HEK293 (cell line): ENCODE results near the gene SELENOM.

ENCODE experiments used
- ZEB2 ChIP-seq: fragments of 450-650 bp; formaldehyde crosslinking; IDR thresholded peaks from 2 replicates; pipeline ENCODE4 v1.5.1; 2016; ENCODE audit warnings: missing biosample characterization, missing genetic modification characterization
- TF ChIP-seq, protein P1 (sequence below): fragments of 450-650 bp; formaldehyde crosslinking; IDR thresholded peaks from 2 replicates; pipeline ENCODE4 v1.5.1; 2016; ENCODE audit warnings: missing biosample characterization, missing genetic modification characterization
- TF ChIP-seq, protein P2 (sequence below): fragments of 450-650 bp; formaldehyde crosslinking; IDR thresholded peaks from 2 replicates; pipeline ENCODE4 v1.5.1; 2016; ENCODE audit warnings: missing biosample characterization, missing genetic modification characterization, borderline replicate concordance

GRCh38 chr22:31056986-31057599 is 50.3 kb downstream of the SELENOM start:
- TF ChIP-seq ZEB2 (tag by site-specific recombination): no peak
- TF ChIP-seq, protein P1, sequence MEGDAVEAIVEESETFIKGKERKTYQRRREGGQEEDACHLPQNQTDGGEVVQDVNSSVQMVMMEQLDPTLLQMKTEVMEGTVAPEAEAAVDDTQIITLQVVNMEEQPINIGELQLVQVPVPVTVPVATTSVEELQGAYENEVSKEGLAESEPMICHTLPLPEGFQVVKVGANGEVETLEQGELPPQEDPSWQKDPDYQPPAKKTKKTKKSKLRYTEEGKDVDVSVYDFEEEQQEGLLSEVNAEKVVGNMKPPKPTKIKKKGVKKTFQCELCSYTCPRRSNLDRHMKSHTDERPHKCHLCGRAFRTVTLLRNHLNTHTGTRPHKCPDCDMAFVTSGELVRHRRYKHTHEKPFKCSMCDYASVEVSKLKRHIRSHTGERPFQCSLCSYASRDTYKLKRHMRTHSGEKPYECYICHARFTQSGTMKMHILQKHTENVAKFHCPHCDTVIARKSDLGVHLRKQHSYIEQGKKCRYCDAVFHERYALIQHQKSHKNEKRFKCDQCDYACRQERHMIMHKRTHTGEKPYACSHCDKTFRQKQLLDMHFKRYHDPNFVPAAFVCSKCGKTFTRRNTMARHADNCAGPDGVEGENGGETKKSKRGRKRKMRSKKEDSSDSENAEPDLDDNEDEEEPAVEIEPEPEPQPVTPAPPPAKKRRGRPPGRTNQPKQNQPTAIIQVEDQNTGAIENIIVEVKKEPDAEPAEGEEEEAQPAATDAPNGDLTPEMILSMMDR: no peak
- TF ChIP-seq, protein P2, sequence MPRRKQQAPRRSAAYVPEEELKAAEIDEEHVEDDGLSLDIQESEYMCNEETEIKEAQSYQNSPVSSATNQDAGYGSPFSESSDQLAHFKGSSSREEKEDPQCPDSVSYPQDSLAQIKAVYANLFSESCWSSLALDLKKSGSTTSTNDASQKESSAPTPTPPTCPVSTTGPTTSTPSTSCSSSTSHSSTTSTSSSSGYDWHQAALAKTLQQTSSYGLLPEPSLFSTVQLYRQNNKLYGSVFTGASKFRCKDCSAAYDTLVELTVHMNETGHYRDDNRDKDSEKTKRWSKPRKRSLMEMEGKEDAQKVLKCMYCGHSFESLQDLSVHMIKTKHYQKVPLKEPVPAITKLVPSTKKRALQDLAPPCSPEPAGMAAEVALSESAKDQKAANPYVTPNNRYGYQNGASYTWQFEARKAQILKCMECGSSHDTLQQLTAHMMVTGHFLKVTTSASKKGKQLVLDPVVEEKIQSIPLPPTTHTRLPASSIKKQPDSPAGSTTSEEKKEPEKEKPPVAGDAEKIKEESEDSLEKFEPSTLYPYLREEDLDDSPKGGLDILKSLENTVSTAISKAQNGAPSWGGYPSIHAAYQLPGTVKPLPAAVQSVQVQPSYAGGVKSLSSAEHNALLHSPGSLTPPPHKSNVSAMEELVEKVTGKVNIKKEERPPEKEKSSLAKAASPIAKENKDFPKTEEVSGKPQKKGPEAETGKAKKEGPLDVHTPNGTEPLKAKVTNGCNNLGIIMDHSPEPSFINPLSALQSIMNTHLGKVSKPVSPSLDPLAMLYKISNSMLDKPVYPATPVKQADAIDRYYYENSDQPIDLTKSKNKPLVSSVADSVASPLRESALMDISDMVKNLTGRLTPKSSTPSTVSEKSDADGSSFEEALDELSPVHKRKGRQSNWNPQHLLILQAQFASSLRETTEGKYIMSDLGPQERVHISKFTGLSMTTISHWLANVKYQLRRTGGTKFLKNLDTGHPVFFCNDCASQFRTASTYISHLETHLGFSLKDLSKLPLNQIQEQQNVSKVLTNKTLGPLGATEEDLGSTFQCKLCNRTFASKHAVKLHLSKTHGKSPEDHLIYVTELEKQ: no peak
